ENCODE data around the gene PTPRK.

Gene PTPRK

GRCh38 chr6:128352366-128352765, 168.0 kb downstream of the PTPRK start:
- TF ChIP-seq, protein P1, sequence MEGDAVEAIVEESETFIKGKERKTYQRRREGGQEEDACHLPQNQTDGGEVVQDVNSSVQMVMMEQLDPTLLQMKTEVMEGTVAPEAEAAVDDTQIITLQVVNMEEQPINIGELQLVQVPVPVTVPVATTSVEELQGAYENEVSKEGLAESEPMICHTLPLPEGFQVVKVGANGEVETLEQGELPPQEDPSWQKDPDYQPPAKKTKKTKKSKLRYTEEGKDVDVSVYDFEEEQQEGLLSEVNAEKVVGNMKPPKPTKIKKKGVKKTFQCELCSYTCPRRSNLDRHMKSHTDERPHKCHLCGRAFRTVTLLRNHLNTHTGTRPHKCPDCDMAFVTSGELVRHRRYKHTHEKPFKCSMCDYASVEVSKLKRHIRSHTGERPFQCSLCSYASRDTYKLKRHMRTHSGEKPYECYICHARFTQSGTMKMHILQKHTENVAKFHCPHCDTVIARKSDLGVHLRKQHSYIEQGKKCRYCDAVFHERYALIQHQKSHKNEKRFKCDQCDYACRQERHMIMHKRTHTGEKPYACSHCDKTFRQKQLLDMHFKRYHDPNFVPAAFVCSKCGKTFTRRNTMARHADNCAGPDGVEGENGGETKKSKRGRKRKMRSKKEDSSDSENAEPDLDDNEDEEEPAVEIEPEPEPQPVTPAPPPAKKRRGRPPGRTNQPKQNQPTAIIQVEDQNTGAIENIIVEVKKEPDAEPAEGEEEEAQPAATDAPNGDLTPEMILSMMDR (IDR thresholded peaks at IDR 0.05; ENCODE audit: low read depth, low read length) = no peak
- no peak overlapping the region for H3K4me3 ChIP-seq (ENCODE audit: low read depth, low read length)
- no peak for DNase-seq (ENCODE audit: low read depth, low spot score)
- in situ Hi-C loops (cut with HindIII; ENCODE audit: low sequenced_read_pairs) = no loop called here

DNA sequence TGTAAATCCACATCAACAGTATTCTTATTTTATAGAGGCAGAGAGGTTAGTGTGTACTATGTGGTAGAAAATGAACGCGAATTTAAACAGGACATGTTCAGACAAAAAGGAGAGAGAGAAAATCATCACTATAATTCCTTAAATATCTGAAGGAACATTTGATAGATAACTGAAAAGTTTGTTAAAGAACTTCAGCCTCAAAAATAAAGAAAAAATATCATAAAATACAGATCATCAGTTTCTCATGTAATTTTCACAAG, 169.2 kb downstream of the PTPRK start:
- DNase-seq (ENCODE audit: low read depth, low spot score) = no peak
- no peak overlapping the region for H3K4me3 ChIP-seq (ENCODE audit: low read depth, low read length)
- in situ Hi-C loops (cut with HindIII; ENCODE audit: low sequenced_read_pairs) = no loop called here
- TF ChIP-seq, protein P1 (IDR thresholded peaks at IDR 0.05; ENCODE audit: low read depth, low read length) = no peak

- in situ Hi-C loops (cut with HindIII; ENCODE audit: low sequenced_read_pairs) = no loop called here
- TF ChIP-seq, protein P1 (IDR thresholded peaks at IDR 0.05; ENCODE audit: low read depth, low read length) = no peak
- H3K4me3 ChIP-seq (ENCODE audit: low read depth, low read length) = no peak overlapping the region
- DNase-seq (ENCODE audit: low read depth, low spot score) = peak; percentile 51
Measured at GRCh38 chr6:128350416-128351254, 169.8 kb downstream of the PTPRK start.

GRCh38 chr6:128347123-128347522, 173.3 kb downstream of the PTPRK start:
- no peak overlapping the region for H3K4me3 ChIP-seq (ENCODE audit: low read depth, low read length)
- in situ Hi-C loops (cut with HindIII; ENCODE audit: low sequenced_read_pairs) = no loop called here
- no peak for DNase-seq (ENCODE audit: low read depth, low spot score)
- TF ChIP-seq, protein P1 (IDR thresholded peaks at IDR 0.05; ENCODE audit: low read depth, low read length) = no peak

GRCh38 chr6:128346569-128346968, 173.8 kb downstream of the PTPRK start:
- in situ Hi-C loops (cut with HindIII; ENCODE audit: low sequenced_read_pairs) = no loop called here
- DNase-seq (ENCODE audit: low read depth, low spot score) = no peak
- no peak overlapping the region for H3K4me3 ChIP-seq (ENCODE audit: low read depth, low read length)
- TF ChIP-seq, protein P1 (IDR thresholded peaks at IDR 0.05; ENCODE audit: low read depth, low read length) = no peak

- DNase-seq (ENCODE audit: low read depth, low spot score) = no peak
- in situ Hi-C loops (cut with HindIII; ENCODE audit: low sequenced_read_pairs) = no loop called here
- no peak overlapping the region for H3K4me3 ChIP-seq (ENCODE audit: low read depth, low read length)
- TF ChIP-seq, protein P1 (IDR thresholded peaks at IDR 0.05; ENCODE audit: low read depth, low read length) = no peak
Measured at GRCh38 chr6:128345278-128345677, 175.1 kb downstream of the PTPRK start.
